GM18498 (cell line): ENCODE data around the gene NTMT1.
"Not testable (repeated sequence)": the region's sequence is repeated elsewhere in the genome, so short reads cannot be mapped to it uniquely, and the experiment has no call there.

Experiments
- ATAC-seq: cut with Tn5 transposase; IDR thresholded peaks from one replicate; pipeline ENCODE4 v1.9.1; 2021; ENCODE audit warnings: mild to moderate bottlenecking, moderate library complexity; ENCODE audit not compliant: unreplicated experiment

The NTMT1 gene

GRCh38 chr9:129649726-129650679 lies 24.0 kb downstream of the NTMT1 start:
- no peak for ATAC-seq

DNA sequence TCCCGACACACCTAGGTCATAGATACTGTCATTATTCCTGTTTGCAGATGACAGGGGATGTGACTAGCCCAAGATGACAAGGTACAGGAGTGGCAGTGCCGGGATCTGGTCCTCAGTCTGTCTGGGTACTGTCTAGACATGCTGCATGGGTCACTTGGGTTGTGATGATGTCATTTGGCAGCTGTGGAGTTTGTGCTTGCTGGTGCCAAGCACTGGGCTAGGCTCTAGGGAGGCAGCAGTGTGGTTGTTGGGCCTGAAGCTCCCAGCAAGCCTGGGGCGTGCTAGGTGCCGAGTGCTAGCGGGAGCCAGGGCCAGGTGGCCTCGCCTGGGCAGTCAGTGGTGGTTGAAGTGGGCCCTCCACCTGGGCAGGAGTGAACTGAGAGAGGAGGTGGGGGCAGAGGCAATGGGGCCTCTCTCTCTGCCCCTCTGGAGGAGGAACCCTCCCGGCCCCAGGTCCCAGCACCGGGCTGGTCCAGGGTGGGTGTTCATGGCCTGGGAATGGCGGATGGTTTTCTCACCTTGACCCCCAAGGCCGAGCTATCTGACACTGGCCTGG lies 24.8 kb downstream of the NTMT1 start:
- no peak for ATAC-seq

DNA sequence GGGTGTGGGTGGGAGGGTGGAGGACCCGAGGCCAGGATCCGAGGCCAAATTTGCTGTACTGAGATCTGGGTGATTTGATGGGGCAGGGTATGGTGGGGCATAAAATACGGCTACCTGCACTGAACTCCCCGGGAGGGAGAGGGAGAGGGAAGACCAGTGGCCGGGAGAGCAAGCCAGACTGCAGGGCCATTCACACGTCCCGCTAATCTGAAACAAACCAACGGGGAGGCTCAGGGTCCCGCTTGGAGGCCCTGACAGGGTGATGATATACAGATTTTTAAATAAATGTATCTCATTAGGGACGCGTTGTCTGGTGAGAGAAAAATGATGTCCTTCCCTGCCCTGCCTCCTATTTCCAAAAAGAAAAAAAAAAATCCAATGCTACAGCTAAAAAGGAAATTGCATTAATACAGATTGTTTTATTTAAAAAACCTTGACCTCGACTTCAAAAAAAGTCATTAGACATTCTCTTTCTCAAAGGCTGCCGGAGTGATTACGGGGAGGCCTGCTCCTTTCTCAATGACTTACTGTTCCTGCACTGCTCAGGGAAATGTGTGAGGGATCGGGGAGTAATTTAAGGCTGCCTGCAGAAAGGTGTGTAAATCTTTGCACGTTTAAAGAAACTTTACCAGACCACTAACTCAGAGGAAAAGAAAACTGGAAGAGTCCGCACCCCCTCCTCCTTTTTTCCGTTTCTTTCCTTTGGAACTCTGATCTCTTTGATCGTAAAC lies 28.0 kb downstream of the NTMT1 start:
- no peak for ATAC-seq

DNA sequence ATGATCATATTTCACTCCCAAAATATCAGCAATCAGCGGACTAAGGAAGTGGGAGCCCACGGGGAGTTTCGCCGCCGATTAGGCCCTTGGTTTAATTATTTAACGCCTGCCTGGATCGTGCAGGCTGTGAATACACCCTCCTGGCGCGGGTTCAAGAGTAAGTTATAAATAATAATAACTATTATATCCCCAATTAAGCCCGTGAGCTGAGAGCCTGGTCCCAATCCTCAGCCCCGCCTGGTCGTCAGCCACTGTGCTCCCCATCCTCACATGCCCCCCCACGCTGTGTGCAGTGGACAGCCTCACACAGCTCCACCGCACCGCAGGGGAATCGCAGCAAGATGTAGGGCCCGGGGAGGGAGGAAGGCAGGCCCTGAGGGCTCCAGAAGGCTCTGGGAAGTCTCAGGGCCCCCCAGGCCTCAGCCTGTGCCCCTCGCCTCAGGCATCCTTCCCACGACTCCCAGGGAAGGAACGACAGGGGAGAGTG lies 28.6 kb downstream of the NTMT1 start:
- ATAC-seq = no peak

- no peak for ATAC-seq
These were observed 29.2 kb downstream of the NTMT1 start for GRCh38 chr9:129655154-129655553.

GRCh38 chr9:129655696-129656095 lies 29.7 kb downstream of the NTMT1 start:
- ATAC-seq = no peak

- no peak for ATAC-seq
These were observed 30.9 kb downstream of the NTMT1 start for GRCh38 chr9:129656795-129657390.

GRCh38 chr9:129661029-129661428 lies 35.1 kb downstream of the NTMT1 start:
- ATAC-seq = no peak

- not testable (repeated sequence) for ATAC-seq
These were observed 36.3 kb downstream of the NTMT1 start for GRCh38 chr9:129662239-129662638.

- no peak for ATAC-seq
These were observed 38.9 kb downstream of the NTMT1 start for GRCh38 chr9:129664746-129665388.

- ATAC-seq = no peak
These were observed 39.4 kb downstream of the NTMT1 start, which contains the start of gene PRRX2 for GRCh38 chr9:129665389-129665775. Gene PRRX2, plus strand, starts transcription at chr9:129665647. Its CDS starts 221 bp downstream, at chr9:129665868.

GRCh38 chr9:129665814-129666520 lies 40.0 kb downstream of the NTMT1 start:
- ATAC-seq = no peak

DNA sequence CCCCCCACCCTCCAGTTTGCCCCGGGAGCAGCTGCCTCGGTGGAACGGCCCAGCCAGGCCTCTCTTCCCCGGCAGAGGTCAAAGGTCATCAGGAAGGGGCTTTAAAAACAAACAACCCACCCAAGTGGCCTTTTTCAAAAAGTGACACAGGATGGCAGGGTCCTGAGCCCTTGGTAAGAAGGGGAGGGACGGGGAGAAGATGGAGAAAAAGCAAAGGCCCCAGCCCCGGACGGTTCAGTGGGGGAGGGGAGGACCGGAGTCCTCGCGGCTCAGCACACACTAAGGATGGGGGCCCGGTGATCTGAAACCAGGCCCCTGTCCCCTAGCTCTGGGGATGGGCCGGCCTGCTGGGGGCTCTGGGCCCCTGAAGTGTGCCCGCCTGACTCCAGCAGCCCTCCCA lies 40.6 kb downstream of the NTMT1 start:
- ATAC-seq = no peak

DNA sequence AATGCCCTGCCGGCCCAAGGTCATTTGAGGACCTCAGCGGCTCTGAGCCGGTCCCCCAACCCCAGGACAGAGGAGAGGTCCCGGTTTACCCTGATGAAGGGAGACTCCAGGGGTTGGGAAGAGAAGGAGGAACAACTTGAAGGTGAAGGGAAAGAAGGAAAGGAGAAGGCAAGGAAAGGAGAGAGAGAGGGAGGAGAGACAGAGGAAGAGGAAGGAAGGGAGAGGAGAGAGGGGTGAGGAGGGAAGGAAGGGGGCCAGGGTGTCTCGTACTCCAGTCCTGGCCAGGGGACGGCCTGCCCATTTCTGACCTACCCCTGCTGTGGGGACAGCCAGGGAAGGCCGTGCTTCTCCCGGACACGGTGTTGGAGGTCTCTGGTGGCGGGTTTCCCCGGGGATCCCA lies 41.4 kb downstream of the NTMT1 start:
- ATAC-seq = no peak

- no peak for ATAC-seq
These were observed 41.9 kb downstream of the NTMT1 start for GRCh38 chr9:129667850-129668249.

DNA sequence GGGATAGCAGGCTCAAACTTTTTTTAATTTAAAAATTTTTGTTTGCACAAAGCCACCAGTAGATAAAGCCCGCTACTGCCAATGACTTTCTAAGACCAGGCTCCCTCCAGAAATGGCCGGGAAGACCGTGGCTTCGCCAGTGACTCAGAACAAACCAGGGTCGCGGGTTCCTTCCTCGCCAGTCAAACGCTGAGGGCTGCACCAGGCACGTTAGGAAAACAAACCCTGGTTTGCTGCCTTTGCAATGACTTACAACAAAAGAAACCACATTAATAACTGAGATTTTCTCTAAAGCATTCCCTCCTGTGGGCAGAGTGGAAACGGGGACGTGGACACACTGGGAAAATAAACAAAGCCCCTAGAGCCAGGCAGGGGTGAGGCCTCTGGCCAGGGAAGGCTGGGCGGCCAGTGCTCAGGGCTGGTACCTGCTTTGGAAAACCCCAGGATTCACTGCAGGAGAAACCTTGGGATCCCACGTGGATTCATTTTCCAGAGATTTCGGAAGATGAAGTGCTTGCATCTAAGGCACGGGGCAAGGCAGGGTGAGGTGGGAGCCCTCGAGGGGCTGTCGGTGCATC lies 43.3 kb downstream of the NTMT1 start:
- ATAC-seq = no peak

DNA sequence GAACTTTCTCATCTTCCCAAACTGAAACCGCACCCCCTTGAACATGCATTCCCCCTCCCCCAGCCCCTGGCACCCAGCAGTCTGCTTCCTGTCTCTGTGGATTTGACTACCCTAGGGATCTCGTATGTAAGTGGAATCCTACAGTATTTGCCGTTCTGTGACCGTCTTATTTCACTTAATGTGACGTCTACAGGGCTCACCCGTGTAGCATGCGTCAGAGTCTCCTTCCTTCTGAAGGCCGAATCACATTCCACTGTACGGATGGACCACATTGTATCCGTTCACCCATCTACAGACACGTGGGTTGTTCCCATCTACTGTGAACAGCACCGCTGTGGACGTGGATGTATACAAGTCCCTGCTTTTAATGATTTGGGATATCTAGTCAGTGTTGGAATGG lies 44.0 kb downstream of the NTMT1 start:
- no peak for ATAC-seq

GRCh38 chr9:129671065-129671464 lies 45.1 kb downstream of the NTMT1 start:
- no peak for ATAC-seq

DNA sequence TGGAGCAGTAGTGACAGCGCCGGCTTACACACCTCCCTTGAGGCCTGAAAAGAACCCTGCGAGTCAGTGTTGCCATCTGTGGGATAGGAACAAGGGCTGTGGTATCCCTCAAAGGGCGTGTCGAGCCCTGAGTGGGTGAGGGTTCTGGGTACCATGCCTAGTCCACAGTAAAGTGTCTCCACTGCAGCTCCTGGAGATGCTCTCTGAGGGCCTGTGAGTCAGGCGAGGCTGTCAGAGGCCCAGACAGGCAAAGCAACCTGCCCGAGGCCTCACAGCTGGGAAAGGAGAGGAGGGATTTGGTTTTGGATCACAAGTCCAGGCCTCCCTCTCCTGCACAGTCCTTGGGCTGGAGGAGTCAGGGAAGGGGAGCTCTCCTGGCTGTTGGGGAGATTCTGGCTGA lies 45.6 kb downstream of the NTMT1 start:
- ATAC-seq = no peak

DNA sequence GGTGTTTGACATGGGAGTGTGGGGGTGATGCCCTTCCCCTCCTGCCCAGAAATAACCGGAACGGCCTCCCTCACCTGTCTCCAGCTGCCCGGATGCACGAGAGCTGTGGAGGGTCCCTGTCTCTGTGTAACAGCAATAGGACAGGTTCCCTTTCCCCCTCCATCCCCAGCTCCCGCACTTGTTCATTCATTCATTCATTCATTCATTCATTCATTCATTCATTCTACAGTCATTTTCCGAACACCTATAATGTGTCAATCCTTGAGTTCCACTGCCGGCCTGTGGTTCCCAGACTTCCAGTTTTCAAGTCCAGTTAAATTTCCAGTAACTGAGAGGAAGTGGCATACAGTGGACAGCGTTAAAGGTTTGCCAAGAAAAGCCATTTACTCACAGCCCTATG lies 46.7 kb downstream of the NTMT1 start:
- ATAC-seq = no peak
